HepG2 (cell line): Measurements from ENCODE around the gene PPIB. TPM values are rescaled to one million over a fixed set of nuclear protein-coding genes. Genes with fewer than 3 reads are reported as not detected.
A peak's percentile ranks its signal among the peaks of the same experiment; 100 is the strongest.

Experiments
- CENPT ChIP-seq: sonication (generic); formaldehyde crosslinking; IDR thresholded peaks from 2 replicates; pipeline ENCODE4 v1.8.0; 2022; ENCODE audit warnings: low read depth, mild to moderate bottlenecking, moderate library complexity, missing genetic modification reagents
- ELF1 ChIP-seq: sonication (generic); formaldehyde crosslinking; IDR thresholded peaks from 2 replicates; pipeline ENCODE4 v1.4.0; 2020; ENCODE audit warnings: missing genetic modification reagents
- HOXA5 ChIP-seq: sonication (generic); formaldehyde crosslinking; IDR thresholded peaks from 2 replicates; pipeline ENCODE4 v1.4.0; 2020; ENCODE audit warnings: missing genetic modification reagents
- MBNL3 ChIP-seq: fragments of 250-450 bp; sonication (Bioruptor Pico); conservative IDR thresholded peaks from 2 replicates; pipeline ENCODE4 v1.8.0; 2022; ENCODE audit warnings: mild to moderate bottlenecking, inconsistent platforms
- PAF1 ChIP-seq: IDR thresholded peaks from 2 replicates; pipeline ENCODE4 v1.6.1; 2016; ENCODE audit warnings: missing genetic modification reagents, missing compliant biosample characterization
- RARA ChIP-seq: IDR thresholded peaks from 2 replicates; pipeline ENCODE4 v1.6.1; 2016; ENCODE audit warnings: missing genetic modification reagents, missing compliant biosample characterization
- TCF12 ChIP-seq, 2 experiments: fragments of 450-650 bp in 1 of 2; sonication (generic) in 1 of 2; formaldehyde crosslinking in 1 of 2; IDR thresholded peaks; 2 replicates each; pipeline versions ENCODE4 v1.6.1 to v1.8.0; 2017 to 2022; ENCODE audit warnings: antibody characterized with exemption in 1 of 2, mild to moderate bottlenecking in 1 of 2, missing genetic modification reagents in 1 of 2, moderate library complexity in 1 of 2
- ZFP37 ChIP-seq: sonication (generic); formaldehyde crosslinking; IDR thresholded peaks from 2 replicates; pipeline ENCODE4 v1.4.0; 2020; ENCODE audit warnings: missing genetic modification reagents, borderline replicate concordance
- ZFP82 ChIP-seq: sonication (generic); formaldehyde crosslinking; IDR thresholded peaks from 2 replicates; pipeline ENCODE4 v1.5.1; 2020; ENCODE audit warnings: mild to moderate bottlenecking, missing genetic modification reagents, borderline replicate concordance
- ZNF263 ChIP-seq: sonication (generic); formaldehyde crosslinking; IDR thresholded peaks from 2 replicates; pipeline ENCODE4 v1.4.0; 2020; ENCODE audit warnings: missing genetic modification reagents
- ZNF33A ChIP-seq: sonication (generic); formaldehyde crosslinking; IDR thresholded peaks from 2 replicates; pipeline ENCODE4 v1.5.1; 2020; ENCODE audit warnings: missing genetic modification reagents, mild to moderate bottlenecking, moderate library complexity, borderline replicate concordance
- ZNF720 ChIP-seq: sonication (generic); formaldehyde crosslinking; IDR thresholded peaks from 2 replicates; pipeline ENCODE4 v1.4.0; 2020; ENCODE audit warnings: missing genetic modification reagents
- ZNF749 ChIP-seq: sonication (generic); formaldehyde crosslinking; IDR thresholded peaks from 2 replicates; pipeline ENCODE4 v1.8.0; 2022; ENCODE audit warnings: mild to moderate bottlenecking, missing genetic modification reagents, moderate library complexity, borderline replicate concordance
- ZSCAN9 ChIP-seq: IDR thresholded peaks from 2 replicates; pipeline ENCODE4 v1.6.1; 2016; ENCODE audit warnings: borderline replicate concordance
- polyA plus RNA-seq, 8 experiments: library from polyadenylated mRNA; depleted of rRNA in 3 of 8; stranded (reverse) in 7 of 8; unstranded in 1 of 8; fragments of >200 nt; fragmentation: Illumina TruSeq in 4 of 8; extraction: Trizol in 4 of 8; gene quantifications; 2 replicates each; pipeline versions ENCODE4 v1.2.1 to v1.2.3, GENCODE V29; 2011 to 2016; ENCODE audit warnings: low read depth in 4 of 8, missing spikeins in 1 of 8, mixed read lengths in 1 of 8; ENCODE audit not compliant: insufficient read depth in 1 of 8
- total RNA-seq, 5 experiments: library from RNA; depleted of rRNA; stranded (reverse); fragments of >200 nt; fragmentation: Illumina TruSeq; extraction: Trizol; gene quantifications; 2 replicates each; pipeline ENCODE4 v1.2.3, GENCODE V29; 2016; ENCODE audit warnings: low read depth in 1 of 5
- TF ChIP-seq, protein P1 (sequence below): IDR thresholded peaks from 2 replicates; pipeline ENCODE4 v1.6.1; 2016; ENCODE audit warnings: low read depth, control low read depth
- TF ChIP-seq, protein P2 (sequence below): sonication (generic); formaldehyde crosslinking; IDR thresholded peaks from 2 replicates; pipeline ENCODE4 v1.4.0; 2020; ENCODE audit warnings: missing genetic modification reagents, low read depth, mild to moderate bottlenecking, borderline replicate concordance
- TF ChIP-seq, protein P3 (sequence below): sonication (generic); formaldehyde crosslinking; IDR thresholded peaks from 2 replicates; pipeline ENCODE4 v1.4.0; 2020; ENCODE audit warnings: missing genetic modification reagents
- TF ChIP-seq, protein P4 (sequence below): sonication (generic); formaldehyde crosslinking; IDR thresholded peaks from 2 replicates; pipeline ENCODE4; 2020; ENCODE audit warnings: missing genetic modification reagents, mild to moderate bottlenecking, borderline replicate concordance

PPIB gene
- total and polyA plus RNA-seq, 2 of the 13 experiments (the other 11 are each of a cell fraction or from before 2014, with no cell fraction given) = 780 to 882 TPM

DNA sequence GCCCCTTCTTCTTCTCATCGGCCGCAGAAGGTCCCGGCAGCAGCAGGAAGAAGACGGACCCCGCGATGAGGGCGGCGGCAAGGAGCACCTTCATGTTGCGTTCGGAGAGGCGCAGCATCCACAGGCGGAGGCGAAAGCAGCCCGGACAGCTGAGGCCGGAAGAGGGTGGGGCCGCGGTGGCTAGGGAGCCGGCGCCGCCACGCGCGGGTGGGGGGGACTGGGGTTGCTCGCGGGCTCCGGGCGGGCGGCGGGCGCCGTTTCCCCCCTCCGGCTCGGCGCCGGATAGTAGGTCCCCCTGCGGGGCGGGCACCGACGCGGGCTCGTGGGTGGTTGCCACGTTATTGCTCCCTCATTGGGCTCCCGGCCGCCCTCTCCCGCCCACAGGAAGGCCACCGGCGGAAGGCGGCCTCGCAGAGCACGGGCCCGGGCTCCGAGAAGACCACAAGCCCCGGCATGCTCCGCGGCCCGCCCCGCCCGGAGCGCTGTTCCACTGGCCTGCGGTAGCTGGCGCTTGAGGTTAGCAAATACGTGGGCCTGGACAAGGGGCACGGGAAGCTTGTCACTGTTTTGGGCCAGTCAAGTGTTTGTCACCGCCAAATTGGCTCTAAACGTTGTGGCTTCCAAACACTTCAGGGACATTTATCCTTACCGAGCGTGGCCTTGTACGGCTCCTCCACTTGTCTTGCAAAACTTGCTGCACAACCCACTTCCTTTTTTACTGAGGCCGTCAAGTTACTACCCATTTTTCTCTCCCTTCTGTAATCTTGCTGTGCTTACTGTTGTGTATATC, at the start of gene PPIB (continued):
- TF ChIP-seq, protein P1, sequence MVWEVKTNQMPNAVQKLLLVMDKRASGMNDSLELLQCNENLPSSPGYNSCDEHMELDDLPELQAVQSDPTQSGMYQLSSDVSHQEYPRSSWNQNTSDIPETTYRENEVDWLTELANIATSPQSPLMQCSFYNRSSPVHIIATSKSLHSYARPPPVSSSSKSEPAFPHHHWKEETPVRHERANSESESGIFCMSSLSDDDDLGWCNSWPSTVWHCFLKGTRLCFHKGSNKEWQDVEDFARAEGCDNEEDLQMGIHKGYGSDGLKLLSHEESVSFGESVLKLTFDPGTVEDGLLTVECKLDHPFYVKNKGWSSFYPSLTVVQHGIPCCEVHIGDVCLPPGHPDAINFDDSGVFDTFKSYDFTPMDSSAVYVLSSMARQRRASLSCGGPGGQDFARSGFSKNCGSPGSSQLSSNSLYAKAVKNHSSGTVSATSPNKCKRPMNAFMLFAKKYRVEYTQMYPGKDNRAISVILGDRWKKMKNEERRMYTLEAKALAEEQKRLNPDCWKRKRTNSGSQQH (CRISPR knock-in tag) = peak; percentile 45; the same call in 1 of the 2 replicates
- TF ChIP-seq CENPT (CRISPR knock-in tag) (no peak), ELF1 (CRISPR knock-in tag) (peak; percentile 84), ZFP82 (CRISPR knock-in tag) (no peak), ZSCAN9 (CRISPR knock-in tag) (peak; percentile 67; the same call in 1 of the 2 replicates), ZNF720 (no peak), MBNL3 (CRISPR knock-in tag) (no peak), RARA (CRISPR knock-in tag) (peak; percentile 15; the same call in 1 of the 2 replicates), ZNF749 (0 out of 2 replicates have a peak, but pooled peaks have one; percentile 4), TCF12 (IDR thresholded peaks at IDR 0.05) (no peak), TCF12 (CRISPR knock-in tag; IDR thresholded peaks at IDR 0.05) (no peak), ZNF33A (CRISPR knock-in tag) (no peak), PAF1 (CRISPR knock-in tag) (no peak), ZFP37 (CRISPR knock-in tag) (no peak), ZNF263 (CRISPR knock-in tag) (peak; percentile 66; the same call in 1 of the 2 replicates), HOXA5 (CRISPR knock-in tag) (peak; percentile 50; the same call in 1 of the 2 replicates)
- TF ChIP-seq, protein P2, sequence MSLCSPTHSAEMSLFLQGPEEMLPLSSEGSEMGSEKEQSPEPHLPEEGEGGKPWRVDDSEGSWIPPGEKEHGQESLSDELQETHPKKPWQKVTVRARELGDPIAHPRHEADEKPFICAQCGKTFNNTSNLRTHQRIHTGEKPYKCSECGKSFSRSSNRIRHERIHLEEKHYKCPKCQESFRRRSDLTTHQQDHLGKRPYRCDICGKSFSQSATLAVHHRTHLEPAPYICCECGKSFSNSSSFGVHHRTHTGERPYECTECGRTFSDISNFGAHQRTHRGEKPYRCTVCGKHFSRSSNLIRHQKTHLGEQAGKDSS = no peak
- TF ChIP-seq, protein P3, sequence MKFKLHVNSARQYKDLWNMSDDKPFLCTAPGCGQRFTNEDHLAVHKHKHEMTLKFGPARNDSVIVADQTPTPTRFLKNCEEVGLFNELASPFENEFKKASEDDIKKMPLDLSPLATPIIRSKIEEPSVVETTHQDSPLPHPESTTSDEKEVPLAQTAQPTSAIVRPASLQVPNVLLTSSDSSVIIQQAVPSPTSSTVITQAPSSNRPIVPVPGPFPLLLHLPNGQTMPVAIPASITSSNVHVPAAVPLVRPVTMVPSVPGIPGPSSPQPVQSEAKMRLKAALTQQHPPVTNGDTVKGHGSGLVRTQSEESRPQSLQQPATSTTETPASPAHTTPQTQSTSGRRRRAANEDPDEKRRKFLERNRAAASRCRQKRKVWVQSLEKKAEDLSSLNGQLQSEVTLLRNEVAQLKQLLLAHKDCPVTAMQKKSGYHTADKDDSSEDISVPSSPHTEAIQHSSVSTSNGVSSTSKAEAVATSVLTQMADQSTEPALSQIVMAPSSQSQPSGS (CRISPR knock-in tag) = no peak
- TF ChIP-seq, protein P4, sequence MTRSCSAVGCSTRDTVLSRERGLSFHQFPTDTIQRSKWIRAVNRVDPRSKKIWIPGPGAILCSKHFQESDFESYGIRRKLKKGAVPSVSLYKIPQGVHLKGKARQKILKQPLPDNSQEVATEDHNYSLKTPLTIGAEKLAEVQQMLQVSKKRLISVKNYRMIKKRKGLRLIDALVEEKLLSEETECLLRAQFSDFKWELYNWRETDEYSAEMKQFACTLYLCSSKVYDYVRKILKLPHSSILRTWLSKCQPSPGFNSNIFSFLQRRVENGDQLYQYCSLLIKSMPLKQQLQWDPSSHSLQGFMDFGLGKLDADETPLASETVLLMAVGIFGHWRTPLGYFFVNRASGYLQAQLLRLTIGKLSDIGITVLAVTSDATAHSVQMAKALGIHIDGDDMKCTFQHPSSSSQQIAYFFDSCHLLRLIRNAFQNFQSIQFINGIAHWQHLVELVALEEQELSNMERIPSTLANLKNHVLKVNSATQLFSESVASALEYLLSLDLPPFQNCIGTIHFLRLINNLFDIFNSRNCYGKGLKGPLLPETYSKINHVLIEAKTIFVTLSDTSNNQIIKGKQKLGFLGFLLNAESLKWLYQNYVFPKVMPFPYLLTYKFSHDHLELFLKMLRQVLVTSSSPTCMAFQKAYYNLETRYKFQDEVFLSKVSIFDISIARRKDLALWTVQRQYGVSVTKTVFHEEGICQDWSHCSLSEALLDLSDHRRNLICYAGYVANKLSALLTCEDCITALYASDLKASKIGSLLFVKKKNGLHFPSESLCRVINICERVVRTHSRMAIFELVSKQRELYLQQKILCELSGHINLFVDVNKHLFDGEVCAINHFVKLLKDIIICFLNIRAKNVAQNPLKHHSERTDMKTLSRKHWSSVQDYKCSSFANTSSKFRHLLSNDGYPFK = peak; percentile 60; the same call in 1 of the 2 replicates
